WTC11 (cell line): ENCODE data around the gene SRRM3. TPM values are rescaled to one million over a fixed set of nuclear protein-coding genes. Genes with fewer than 3 reads are reported as not detected.

ENCODE experiments used
- ATAC-seq: fragments of 200-7000 bp; cut with Tn5 transposase; 2 replicates; pipeline ENCODE4 v1.10.0; 2021; ENCODE audit warnings: mild to moderate bottlenecking, moderate library complexity
- CTCF ChIA-PET: fragments of 300-600 bp; sonication (Branson Sonifier 250); formaldehyde crosslinking; loops from one replicate; lab custom pipeline; 2021; ENCODE audit warnings: antibody characterized with exemption; lab: Charles Lee
- POLR2A ChIA-PET: fragments of 350-600 bp; sonication (Branson Sonifier 250); formaldehyde crosslinking; loops from one replicate; lab custom pipeline; 2021; ENCODE audit warnings: antibody characterized with exemption; lab: Charles Lee
- DNase-seq: peaks from one replicate; pipeline ENCODE4 v3.0.0; 2021; ENCODE audit warnings: low spot score
- H3K27ac Mint-ChIP-seq: 2 replicates; pipeline ENCODE4 v1.8.0; 2021; ENCODE audit warnings: mixed read lengths
- H3K27me3 Mint-ChIP-seq: 2 replicates; pipeline ENCODE4 v1.8.0; 2021; ENCODE audit warnings: low read depth, mild to moderate bottlenecking, moderate library complexity, mixed read lengths
- H3K36me3 Mint-ChIP-seq: 2 replicates; pipeline ENCODE4 v1.8.0; 2021; ENCODE audit warnings: mixed read lengths
- H3K4me1 Mint-ChIP-seq: 2 replicates; pipeline ENCODE4 v1.8.0; 2022; ENCODE audit warnings: mixed read lengths
- H3K4me3 Mint-ChIP-seq: 2 replicates; pipeline ENCODE4 v1.8.0; 2021; ENCODE audit warnings: mild to moderate bottlenecking, moderate library complexity, mixed read lengths
- H3K9me3 Mint-ChIP-seq: 2 replicates; pipeline ENCODE4 v1.8.0; 2021; ENCODE audit warnings: mixed read lengths
- ATF1 ChIP-seq: sonication (generic); formaldehyde crosslinking; IDR thresholded peaks from 2 replicates; pipeline ENCODE4 v1.8.1; 2023; ENCODE audit warnings: mild to moderate bottlenecking, moderate library complexity, missing genetic modification reagents
- CDX4 ChIP-seq: fragments of 250-450 bp; sonication (Bioruptor Pico); IDR thresholded peaks from 2 replicates; pipeline ENCODE4 v1.9.0; 2021; ENCODE audit warnings: moderate library complexity, mild to moderate bottlenecking, inconsistent platforms, borderline replicate concordance
- E2F4 ChIP-seq: sonication (generic); formaldehyde crosslinking; IDR thresholded peaks from 2 replicates; pipeline ENCODE4 v1.8.1; 2022; ENCODE audit warnings: low read depth, mild to moderate bottlenecking, moderate library complexity, missing genetic modification reagents, borderline replicate concordance
- NR1H2 ChIP-seq: sonication (generic); formaldehyde crosslinking; IDR thresholded peaks from 2 replicates; pipeline ENCODE4 v1.9.0; 2021; ENCODE audit warnings: mild to moderate bottlenecking, moderate library complexity, missing genetic modification reagents
- PREB ChIP-seq: sonication (generic); formaldehyde crosslinking; IDR thresholded peaks from 2 replicates; pipeline ENCODE4 v1.8.1; 2022; ENCODE audit warnings: mild to moderate bottlenecking, missing genetic modification reagents, moderate library complexity, borderline replicate concordance
- ZNF219 ChIP-seq: sonication (generic); formaldehyde crosslinking; IDR thresholded peaks from 2 replicates; pipeline ENCODE4 v1.8.0; 2023; ENCODE audit warnings: missing genetic modification reagents, mild to moderate bottlenecking, borderline replicate concordance
- ZNF416 ChIP-seq: fragments of 250-450 bp; sonication (Bioruptor Pico); IDR thresholded peaks from 2 replicates; pipeline ENCODE4 v1.9.0; 2021; ENCODE audit warnings: mild to moderate bottlenecking, inconsistent platforms
- ZNF425 ChIP-seq: fragments of 250-450 bp; sonication (Bioruptor Pico); conservative IDR thresholded peaks from 2 replicates; pipeline ENCODE4 v1.9.0; 2021; ENCODE audit warnings: mild to moderate bottlenecking
- ZNF532 ChIP-seq: fragments of 250-450 bp; sonication (Bioruptor Pico); IDR thresholded peaks from 2 replicates; pipeline ENCODE4 v1.9.0; 2021; ENCODE audit warnings: mild to moderate bottlenecking, borderline replicate concordance
- total RNA-seq: library from RNA; stranded (reverse); gene quantifications from 3 replicates; pipeline ENCODE4 v1.2.3, GENCODE V29; 2021

Gene SRRM3
- total RNA-seq, 1 experiment from 2014 or later, result 17.7 TPM

- ChIA-PET CTCF (interaction anchor here (0.6 to 1.6 kb wide), 5 partner anchors 16 to 65 kb away, joined by 3 to 5 read pairs (median 5); no protein-coding TSS in a partner anchor), POLR2A (interaction anchor here (1.2 kb wide), 1 partner anchor 108 kb away, joined by 3 read pairs; no protein-coding TSS in a partner anchor)
- Mint-ChIP-seq H3K4me3 (no peak overlapping the region), H3K4me1 (peaks cover 18% of the 10 kb centered on the region), H3K9me3 (no peaks in the 10 kb centered on the region), H3K27ac (no peak overlapping the region), H3K27me3 (peaks cover 32% of the 10 kb centered on the region), H3K36me3 (no peaks in the 10 kb centered on the region; the same call in 1 of the 2 replicates)
- TF ChIP-seq ZNF219 (CRISPR knock-in tag) (no peak), CDX4 (CRISPR knock-in tag) (no peak), E2F4 (no peak), NR1H2 (CRISPR knock-in tag) (no peak), ATF1 (CRISPR knock-in tag) (no peak), PREB (CRISPR knock-in tag) (no peak), ZNF532 (CRISPR knock-in tag) (no peak), ZNF425 (CRISPR knock-in tag) (no peak)
- DNase-seq (no peak), ATAC-seq (no peak)
Observed at GRCh38 chr7:76285604-76286374, 84.1 kb downstream of the SRRM3 start.

GRCh38 chr7:76286842-76287403, 85.2 kb downstream of the SRRM3 start:
- H3K27ac Mint-ChIP-seq, result no peak overlapping the region
- H3K36me3 Mint-ChIP-seq, result no peaks in the 10 kb centered on the region; the same call in 1 of the 2 replicates
- POLR2A ChIA-PET, result no interaction called here
- H3K4me3 Mint-ChIP-seq, result no peak overlapping the region
- ATAC-seq (no peak), DNase-seq (no peak)
- peaks cover 25% of the 10 kb centered on the region for H3K27me3 Mint-ChIP-seq
- no peak for TF ChIP-seq ZNF416 (CRISPR knock-in tag)
- peaks cover 22% of the 10 kb centered on the region for H3K4me1 Mint-ChIP-seq
- no peaks in the 10 kb centered on the region for H3K9me3 Mint-ChIP-seq
- CTCF ChIA-PET, result interaction anchor here (0.6 to 1.1 kb wide), 3 partner anchors 11 to 109 kb away, joined by 5 to 7 read pairs (median 5); no protein-coding TSS in a partner anchor
